PC-3 (cell line): ENCODE data around the gene AKAIN1.

Experiments used
- CTCF ChIP-seq: fragments of 300-600 bp; sonication (generic); conservative IDR thresholded peaks from 2 replicates; pipeline ENCODE4 v1.5.1; 2017; ENCODE audit warnings: antibody characterized with exemption, low read depth, mild to moderate bottlenecking, low read length
- EZH2 ChIP-seq: fragments of 300-600 bp; sonication (generic); IDR thresholded peaks from one replicate; pipeline ENCODE4 v1.6.1; 2017; ENCODE audit warnings: antibody characterized with exemption, mild to moderate bottlenecking, low read length; ENCODE audit not compliant: unreplicated experiment

DNA sequence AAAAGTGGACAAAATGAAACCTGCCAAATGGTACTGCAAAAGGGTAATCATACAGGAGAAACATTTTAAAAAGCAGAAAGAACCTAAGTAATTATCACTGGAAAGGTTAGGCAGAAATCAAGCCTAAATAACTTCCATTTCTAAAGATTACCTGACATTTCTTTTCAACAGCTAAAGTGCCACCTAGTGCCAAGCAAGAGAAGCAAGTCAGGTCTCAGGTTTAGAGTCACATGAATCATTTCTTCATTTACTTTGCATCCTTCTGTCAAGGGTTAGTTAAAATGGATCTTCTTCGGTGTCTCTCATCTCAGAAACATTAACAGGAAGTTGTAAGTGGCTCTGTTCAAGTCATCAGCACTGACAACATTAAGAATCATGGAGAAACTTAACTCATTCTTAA is 90.3 kb downstream of the AKAIN1 start:
- TF ChIP-seq CTCF (peak; percentile 55), EZH2 (no peak)
